Measurements from ENCODE around the gene ARHGAP40. TPM values are rescaled to one million over a fixed set of nuclear protein-coding genes. Genes with fewer than 3 reads are reported as not detected.

The ARHGAP40 gene
- total and polyA plus RNA-seq, 2 of the 8 experiments (the other 6 are each of a cell fraction or from before 2014, with no cell fraction given): 0.74 to 1.4 TPM

GRCh38 chr20:38586181-38586525 lies 15.5 kb upstream of the ARHGAP40 start:
- Histone ChIP-seq H2BK15ac (ENCODE audit: low read length) (no peak overlapping the region), H3K36me3 (ENCODE audit: control insufficient read depth in 2 of 4, insufficient read depth in 4 of 4, low read length in 3 of 4) (no peaks in the 10 kb centered on the region), H3K27me3 (replicated peaks in 1 of 4; ENCODE audit: control insufficient read depth in 3 of 4, extremely low read depth in 1 of 4, insufficient read depth in 3 of 4, low read length in 3 of 4) (no peaks in the 10 kb centered on the region), H3K14ac (ENCODE audit: insufficient read length) (no peak overlapping the region), H2AFZ (ENCODE audit: low read length) (no peak overlapping the region), H3K27ac (ENCODE audit: low read depth, low read length) (no peak overlapping the region), H3K23me2 (ENCODE audit: low read depth, low read length) (peaks cover 9% of the 10 kb centered on the region), H2BK120ac (replicated peaks; ENCODE audit: low read depth, low read length) (no peak overlapping the region), H4K8ac (ENCODE audit: extremely low read depth, insufficient read depth, low read length) (no peak overlapping the region), H2AK5ac (ENCODE audit: low read depth, low read length) (no peak overlapping the region), H3K79me1 (ENCODE audit: low read depth, low read length) (no peaks in the 10 kb centered on the region), H4K5ac (ENCODE audit: insufficient read length, low read depth, low read length) (no peak overlapping the region), H3K79me2 (ENCODE audit: control insufficient read depth in 1 of 2, insufficient read depth in 2 of 2, low read length in 2 of 2) (no peaks in the 10 kb centered on the region), H3K23ac (ENCODE audit: insufficient read length) (no peak overlapping the region), H3K4me3 (ENCODE audit: extremely low read depth in 1 of 4, insufficient read depth in 2 of 4, low read depth in 3 of 4, low read length in 4 of 4) (no peak overlapping the region), H3K4me1 (replicated peaks in 1 of 4; ENCODE audit: control insufficient read depth in 3 of 4, insufficient read depth in 4 of 4, low read length in 3 of 4) (peaks cover 0 to 6% (median 2%) of the 10 kb centered on the region in 4 experiments; a peak in 1 of 7 replicates), H3K18ac (ENCODE audit: extremely low read depth, low read length) (no peak overlapping the region), H3K4ac (replicated peaks; ENCODE audit: insufficient read length, low read depth, low read length) (no peak overlapping the region), H4K91ac (replicated peaks; ENCODE audit: insufficient read length, low read length) (no peak overlapping the region), H2BK20ac (ENCODE audit: low read length) (no peak overlapping the region), H2BK12ac (ENCODE audit: low read depth, low read length) (no peak overlapping the region), H2BK5ac (ENCODE audit: low read depth, low read length) (no peak overlapping the region), H3K9me3 (ENCODE audit: insufficient read depth in 2 of 2, low read depth in 1 of 2, low read length in 1 of 2) (no peaks in the 10 kb centered on the region), H4K20me1 (replicated peaks in 1 of 2; ENCODE audit: control insufficient read depth in 1 of 2, insufficient read depth in 2 of 2, low read length in 2 of 2) (peaks cover 0 to 6% of the 10 kb centered on the region in 2 experiments), H3K4me2 (ENCODE audit: insufficient read depth in 1 of 2, low read depth in 2 of 2, low read length in 2 of 2) (no peak overlapping the region), H3K9ac (replicated peaks in 1 of 4; ENCODE audit: extremely low read depth in 1 of 4, low read depth in 3 of 4, low read length in 3 of 4) (no peak overlapping the region), H3K56ac (replicated peaks; ENCODE audit: insufficient read length, low read depth, low read length) (no peak overlapping the region)
- WGBS, 2 experiments (ENCODE audit: extremely low coverage in 1 of 2, insufficient coverage in 1 of 2, insufficient read length in 1 of 2, insufficient replicate concordance in 2 of 2, low coverage in 1 of 2, low lambda C conversion rate in 2 of 2, missing lambda C conversion rate in 1 of 2): 90% methylated on average over 3 of the region's 3 CpGs; no CpG with 5 or more reads in 1 of the 2 experiments
- FAIRE-seq (no peak), DNase-seq (ENCODE audit: low read depth in 1 of 2, low spot score in 2 of 2) (no peak)
- CTCF ChIA-PET (ENCODE audit: partially characterized antibody): no interaction called here
- POLR2A ChIA-PET (ENCODE audit: partially characterized antibody): no interaction called here
- no peak for TF ChIP-seq RFX5 (IDR thresholded peaks at IDR 0.05; ENCODE audit: borderline replicate concordance, low read depth, low read length)
- TF ChIP-seq EZH2 (IDR thresholded peaks at IDR 0.05; ENCODE audit: low read depth, low read length, severe bottlenecking): no peak
- no peak for TF ChIP-seq RXRA (IDR thresholded peaks at IDR 0.05; ENCODE audit: insufficient read depth, low read depth, low read length)
- TF ChIP-seq BACH1 (IDR thresholded peaks at IDR 0.05; ENCODE audit: low read length): no peak
- no peak for TF ChIP-seq CTBP2 (IDR thresholded peaks at IDR 0.05; ENCODE audit: borderline replicate concordance, insufficient read depth, insufficient read length, low read length)
- TF ChIP-seq CREB1 (IDR thresholded peaks at IDR 0.05): no peak
- TF ChIP-seq, protein P1, sequence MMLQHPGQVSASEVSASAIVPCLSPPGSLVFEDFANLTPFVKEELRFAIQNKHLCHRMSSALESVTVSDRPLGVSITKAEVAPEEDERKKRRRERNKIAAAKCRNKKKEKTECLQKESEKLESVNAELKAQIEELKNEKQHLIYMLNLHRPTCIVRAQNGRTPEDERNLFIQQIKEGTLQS (IDR thresholded peaks at IDR 0.05; ENCODE audit: insufficient read depth, low read depth, low read length): no peak
- TF ChIP-seq SUZ12 (IDR thresholded peaks at IDR 0.05; ENCODE audit: low read length): no peak
- TF ChIP-seq HDAC6 (IDR thresholded peaks at IDR 0.05; ENCODE audit: low read depth, low read length): no peak
- no peak for TF ChIP-seq SP1 (IDR thresholded peaks at IDR 0.05; ENCODE audit: low read depth, low read length)
- TF ChIP-seq SAP30 (IDR thresholded peaks at IDR 0.05; ENCODE audit: insufficient read depth, insufficient replicate concordance, low read length): no peak
- TF ChIP-seq YY1 (IDR thresholded peaks at IDR 0.05; ENCODE audit: low read depth, low read length): no peak
- TF ChIP-seq ATF2 (IDR thresholded peaks at IDR 0.05; ENCODE audit: low read length): no peak

Data from H1 (cell line).